Left cardiac atrium (tissue), 4 donors: Measurements from ENCODE around the gene PPP2R2C. TPM values are rescaled to one million over a fixed set of nuclear protein-coding genes. Genes with fewer than 3 reads are reported as not detected.
A peak's percentile ranks its signal among the peaks of the same experiment; 100 is the strongest.

Source experiments
- ATAC-seq, 2 donors: fragments of 200-7000 bp; cut with Tn5 transposase; one replicate each; pipeline ENCODE4 v1.9.1; 2020; ENCODE audit warnings: mild to moderate bottlenecking in 2 of 2, moderate library complexity in 2 of 2
- DNase-seq: peaks from one replicate; pipeline ENCODE4 v3.0.0-alpha.2; 2020
- intact Hi-C, 2 donors: fragments of 100-400 bp; cut with DNase I; formaldehyde crosslinking; loops; one replicate each; pipeline versions ENCODE4 v1.14.1 to v1.15.1; 2022 to 2023
- total RNA-seq, 2 donors: library from RNA; stranded (reverse); fragmentation: NEBNext Ultra II Directional; extraction: Animal tissue kit (Norgen Biotek cat#: 25700); gene quantifications; one replicate each; pipeline ENCODE4 v1.2.1, GENCODE V29; 2021
- donor health status: DM: no; HTN: yes; CAD: no.
- donor health status: DM: no; HTN: yes; CAD: no; lungs with severe emphysema.
- donor health status: DM: yes; HTN: yes; CAD: no.
- donor health status: Dilated cardiomyopathy.

The PPP2R2C gene
- total RNA-seq, 2 donors from 2014 or later = 4.8 to 5.2 TPM

- intact Hi-C loops = loop anchor here in 1 of 2 donors (5.0 kb wide), 1 partner anchor 42 kb away; the partner anchor contains the start of gene WFS1
- DNase-seq (no peak), ATAC-seq (no peak)
Measured at GRCh38 chr4:6309777-6310176, 162.6 kb downstream of the PPP2R2C start.

- ATAC-seq (peak; percentile 79 to 90), DNase-seq (peak; percentile 55)
- intact Hi-C loops = loop anchor here in 1 of 2 donors (5.0 kb wide), 1 partner anchor 42 kb away; the partner anchor contains the start of gene WFS1
Measured at GRCh38 chr4:6308899-6309643, 163.3 kb downstream of the PPP2R2C start.

GRCh38 chr4:6307891-6308290, 164.5 kb downstream of the PPP2R2C start:
- intact Hi-C loops = loop anchor here in 1 of 2 donors (5.0 kb wide), 1 partner anchor 41 kb away; the partner anchor contains the start of gene WFS1
- DNase-seq (no peak), ATAC-seq (no peak)

GRCh38 chr4:6307230-6307629, 165.2 kb downstream of the PPP2R2C start:
- intact Hi-C loops = loop anchor here in 1 of 2 donors (5.0 kb wide), 1 partner anchor 40 kb away; the partner anchor contains the start of gene WFS1
- no peak for DNase-seq
- no peak for ATAC-seq

GRCh38 chr4:6306299-6306698, 166.1 kb downstream of the PPP2R2C start:
- no peak for ATAC-seq
- intact Hi-C loops = loop anchor here in 1 of 2 donors (5.0 kb wide), 1 partner anchor 39 kb away; the partner anchor contains the start of gene WFS1
- DNase-seq = no peak

- intact Hi-C loops = no loop called here
- no peak for DNase-seq
- no peak for ATAC-seq
Measured at GRCh38 chr4:6303943-6304342, 168.5 kb downstream of the PPP2R2C start.

GRCh38 chr4:6302869-6303268, 169.5 kb downstream of the PPP2R2C start:
- ATAC-seq = no peak
- intact Hi-C loops = no loop called here
- DNase-seq = no peak

- DNase-seq (no peak), ATAC-seq (no peak)
- intact Hi-C loops = no loop called here
Measured at GRCh38 chr4:6301732-6302442, 170.5 kb downstream of the PPP2R2C start.

GRCh38 chr4:6301051-6301731, 171.2 kb downstream of the PPP2R2C start:
- intact Hi-C loops = no loop called here
- DNase-seq (no peak), ATAC-seq (no peak)

- intact Hi-C loops = no loop called here
- ATAC-seq (no peak), DNase-seq (no peak)
Measured at GRCh38 chr4:6300359-6300758, 172.1 kb downstream of the PPP2R2C start.

GRCh38 chr4:6299875-6300274, 172.5 kb downstream of the PPP2R2C start:
- intact Hi-C loops = no loop called here
- no peak for DNase-seq
- no peak for ATAC-seq

GRCh38 chr4:6298852-6299251, 173.6 kb downstream of the PPP2R2C start:
- ATAC-seq (no peak), DNase-seq (no peak)
- intact Hi-C loops = no loop called here

GRCh38 chr4:6298035-6298434, 174.4 kb downstream of the PPP2R2C start:
- ATAC-seq = no peak
- no peak for DNase-seq
- intact Hi-C loops = no loop called here

- DNase-seq (no peak), ATAC-seq (no peak)
- intact Hi-C loops = no loop called here
Measured at GRCh38 chr4:6297266-6297815, 175.1 kb downstream of the PPP2R2C start.

- intact Hi-C loops = no loop called here
- ATAC-seq = no peak
- DNase-seq = no peak
Measured at GRCh38 chr4:6296026-6296425, 176.4 kb downstream of the PPP2R2C start.

GRCh38 chr4:6295495-6295894, 176.9 kb downstream of the PPP2R2C start:
- no peak for DNase-seq
- intact Hi-C loops = no loop called here
- ATAC-seq = no peak

GRCh38 chr4:6294705-6295421, 177.6 kb downstream of the PPP2R2C start:
- DNase-seq (no peak), ATAC-seq (no peak)

GRCh38 chr4:6293661-6294060, 178.8 kb downstream of the PPP2R2C start:
- DNase-seq = no peak
- no peak for ATAC-seq
- intact Hi-C loops = loop anchor here in 1 of 2 donors (2.0 kb wide), 1 partner anchor 61 kb away; no protein-coding TSS in a partner anchor

More at GRCh38 chr4:6294705-6295421, 177.6 kb downstream of the PPP2R2C start:
- intact Hi-C loops = no loop called here

- intact Hi-C loops = loop anchor here in 1 of 2 donors (2.0 kb wide), 1 partner anchor 60 kb away; no protein-coding TSS in a partner anchor
- ATAC-seq (no peak), DNase-seq (no peak)
Measured at GRCh38 chr4:6293097-6293445, 179.3 kb downstream of the PPP2R2C start.
